Activated CD8-positive, alpha-beta memory T cell treated with anti-CD3 and anti-CD28 coated beads for 24 hours (primary cell): ENCODE data around the gene MED16.
"Not testable (repeated sequence)": the region's sequence is repeated elsewhere in the genome, so short reads cannot be mapped to it uniquely, and the experiment has no call there.

Experiments
- DNase-seq: peaks from one replicate; pipeline ENCODE4 v3.0.0-alpha.2; 2020

The MED16 gene

GRCh38 chr19:870963-871401 lies 22.0 kb downstream of the MED16 start:
- DNase-seq: no peak

- no peak for DNase-seq
These were observed 22.7 kb downstream of the MED16 start for GRCh38 chr19:870314-870713.

GRCh38 chr19:869245-870177 lies 23.5 kb downstream of the MED16 start:
- DNase-seq: no peak

GRCh38 chr19:868458-869244 lies 24.3 kb downstream of the MED16 start:
- no peak for DNase-seq

DNA sequence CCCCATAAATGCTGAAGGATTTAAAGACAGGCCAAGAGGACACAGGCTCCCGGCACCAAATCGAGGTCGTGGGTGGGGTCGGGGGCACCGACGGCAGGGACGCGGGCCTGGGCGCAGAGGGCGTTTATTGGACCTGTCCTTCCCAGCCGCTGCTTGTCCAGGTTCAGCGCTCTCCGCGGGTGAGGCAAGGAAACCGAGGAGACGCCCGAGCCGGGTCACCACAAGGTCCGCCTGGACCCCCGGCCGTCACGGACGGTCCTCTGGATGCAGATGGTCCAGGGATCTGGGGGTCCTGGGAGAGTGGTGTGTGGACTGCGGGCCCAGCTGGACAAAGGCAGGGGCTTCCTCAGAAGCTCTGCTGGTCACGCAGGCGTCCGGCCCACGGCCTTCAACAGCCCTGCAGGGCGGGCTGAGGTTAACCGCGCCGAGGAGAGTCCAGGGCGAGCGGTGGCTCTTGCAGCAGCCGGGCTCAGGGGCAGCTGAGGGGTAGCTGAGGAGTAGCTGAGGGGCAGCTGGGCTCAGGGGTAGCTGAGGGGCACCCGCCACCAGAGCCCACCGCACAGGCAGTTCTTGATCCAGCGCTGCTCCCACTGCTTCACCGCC lies 25.0 kb downstream of the MED16 start:
- DNase-seq: no peak

DNA sequence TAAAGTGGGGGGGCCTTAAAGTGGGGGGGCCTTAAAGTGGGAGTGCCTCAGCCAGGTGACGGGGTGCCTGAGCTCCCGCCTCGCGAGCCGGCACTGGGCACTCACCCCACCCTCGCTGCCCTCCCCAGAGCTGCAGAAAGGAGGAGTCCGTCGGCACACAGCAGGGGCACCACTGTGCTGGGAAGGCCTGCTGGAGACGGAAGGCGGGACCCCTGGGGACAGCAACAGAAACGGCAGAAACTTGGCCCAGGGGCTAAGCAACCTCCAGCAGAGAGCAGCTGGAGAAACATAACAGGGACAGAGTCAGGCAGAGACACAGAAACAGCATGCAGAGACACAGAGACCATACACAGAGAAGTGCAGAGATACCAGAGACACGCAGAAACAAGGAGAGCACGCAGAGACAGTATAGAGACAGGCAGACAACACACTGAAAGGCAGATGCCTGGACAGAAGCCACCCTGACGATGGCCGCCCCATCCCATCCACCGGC lies 25.6 kb downstream of the MED16 start:
- DNase-seq: no peak

DNA sequence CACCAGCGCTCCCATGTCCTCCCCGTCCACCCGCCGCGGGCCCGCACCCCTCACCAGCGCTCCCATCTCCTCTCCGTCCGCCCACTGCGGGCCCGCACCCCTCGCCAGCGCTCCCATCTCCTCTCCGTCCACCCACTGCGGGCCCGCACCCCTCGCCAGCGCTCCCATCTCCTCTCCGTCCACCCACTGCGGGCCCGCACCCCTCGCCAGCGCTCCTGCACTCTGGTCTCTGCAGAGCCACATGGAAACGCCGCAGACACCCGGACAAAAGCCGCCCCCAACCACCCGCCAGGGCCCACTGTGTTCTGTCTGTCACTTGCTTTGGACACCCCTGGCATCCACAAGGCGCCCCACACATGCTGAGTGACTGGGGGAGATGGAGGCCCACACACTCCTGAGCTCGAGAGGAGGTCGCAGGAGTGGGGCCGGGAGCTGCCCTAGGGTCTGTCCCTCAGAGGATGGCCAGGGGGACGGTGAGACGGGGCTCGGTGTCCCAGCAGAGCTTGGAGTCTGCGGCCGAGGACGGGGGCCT lies 26.2 kb downstream of the MED16 start:
- DNase-seq: no peak

DNA sequence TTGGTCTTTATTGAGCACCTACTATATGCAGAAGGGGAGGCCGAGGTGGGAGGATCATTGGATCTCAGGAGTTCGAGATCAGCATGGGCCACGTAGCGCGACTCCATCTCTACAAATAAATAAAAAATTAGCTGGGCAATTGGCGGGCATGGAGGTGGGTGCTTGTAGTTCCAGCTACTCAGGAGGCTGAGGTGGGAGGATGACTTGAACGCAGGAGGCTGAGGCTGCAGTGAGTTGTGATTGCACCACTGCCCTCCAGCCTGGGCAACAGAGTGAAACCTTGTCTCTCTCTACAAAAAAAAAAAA lies 29.7 kb downstream of the MED16 start:
- no peak for DNase-seq

DNA sequence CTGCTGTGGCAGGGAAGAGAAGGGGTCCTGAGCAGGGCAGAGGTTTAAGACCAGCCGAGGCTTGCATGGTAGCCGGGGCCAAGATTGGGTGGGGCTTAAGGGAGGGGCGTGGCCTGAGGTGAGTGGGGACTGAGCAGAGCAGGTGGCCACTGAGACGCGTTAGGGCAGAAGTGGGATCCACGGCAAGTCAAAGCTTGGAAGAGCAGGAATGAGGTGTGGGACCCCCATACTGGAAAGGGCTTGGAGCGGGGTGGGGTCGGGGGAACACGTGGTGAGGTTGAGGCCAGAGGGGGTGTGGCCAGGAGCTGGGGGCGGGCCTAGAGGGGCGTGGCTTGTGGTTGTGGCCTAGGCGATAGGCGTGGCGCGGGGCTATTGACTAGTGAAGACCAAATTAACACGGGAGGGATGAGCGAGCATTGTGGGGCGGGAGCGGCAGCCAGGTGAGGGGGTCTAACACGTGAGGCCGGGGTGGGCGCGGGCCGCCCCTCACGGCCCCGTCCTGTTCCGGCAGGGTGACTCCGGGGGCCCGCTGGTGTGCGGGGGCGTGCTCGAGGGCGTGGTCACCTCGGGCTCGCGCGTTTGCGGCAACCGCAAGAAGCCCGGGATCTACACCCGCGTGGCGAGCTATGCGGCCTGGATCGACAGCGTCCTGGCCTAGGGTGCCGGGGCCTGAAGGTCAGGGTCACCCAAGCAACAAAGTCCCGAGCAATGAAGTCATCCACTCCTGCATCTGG lies 30.2 kb downstream of the MED16 start:
- DNase-seq: peak; percentile 90

DNA sequence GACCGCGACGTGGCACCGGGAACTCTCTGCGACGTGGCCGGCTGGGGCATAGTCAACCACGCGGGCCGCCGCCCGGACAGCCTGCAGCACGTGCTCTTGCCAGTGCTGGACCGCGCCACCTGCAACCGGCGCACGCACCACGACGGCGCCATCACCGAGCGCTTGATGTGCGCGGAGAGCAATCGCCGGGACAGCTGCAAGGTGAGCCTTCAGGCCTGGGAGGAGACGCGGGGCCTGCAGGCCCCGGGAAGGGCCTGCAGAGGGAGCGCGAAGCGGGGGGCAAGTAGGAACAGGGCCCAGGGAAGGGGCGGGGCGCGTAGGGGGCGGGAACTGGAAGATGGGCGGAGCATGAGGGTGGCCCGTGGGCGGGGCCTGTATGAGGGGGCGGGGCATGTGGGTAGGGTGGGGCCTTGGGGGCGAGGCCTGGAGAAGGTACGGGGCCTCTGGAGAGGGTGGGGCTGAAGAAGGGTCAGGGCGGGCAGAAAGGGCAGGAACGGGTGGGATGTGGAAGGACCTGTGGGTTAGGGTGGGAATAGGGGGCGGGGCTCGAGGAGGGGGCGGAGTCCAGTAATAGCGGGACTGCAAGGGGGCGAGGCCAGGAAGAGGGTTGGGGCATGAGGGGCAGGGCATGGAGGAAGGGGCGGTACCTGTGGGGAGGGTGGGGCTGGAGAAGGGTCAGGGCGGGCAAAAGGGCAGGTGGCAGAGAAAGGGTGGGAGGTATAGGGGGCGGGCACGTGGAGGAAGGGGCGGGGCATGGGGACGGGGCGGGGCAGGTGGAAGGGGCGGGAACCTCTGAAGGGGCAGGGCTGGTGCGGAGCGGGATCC lies 31.0 kb downstream of the MED16 start:
- peak; percentile 87 for DNase-seq

DNA sequence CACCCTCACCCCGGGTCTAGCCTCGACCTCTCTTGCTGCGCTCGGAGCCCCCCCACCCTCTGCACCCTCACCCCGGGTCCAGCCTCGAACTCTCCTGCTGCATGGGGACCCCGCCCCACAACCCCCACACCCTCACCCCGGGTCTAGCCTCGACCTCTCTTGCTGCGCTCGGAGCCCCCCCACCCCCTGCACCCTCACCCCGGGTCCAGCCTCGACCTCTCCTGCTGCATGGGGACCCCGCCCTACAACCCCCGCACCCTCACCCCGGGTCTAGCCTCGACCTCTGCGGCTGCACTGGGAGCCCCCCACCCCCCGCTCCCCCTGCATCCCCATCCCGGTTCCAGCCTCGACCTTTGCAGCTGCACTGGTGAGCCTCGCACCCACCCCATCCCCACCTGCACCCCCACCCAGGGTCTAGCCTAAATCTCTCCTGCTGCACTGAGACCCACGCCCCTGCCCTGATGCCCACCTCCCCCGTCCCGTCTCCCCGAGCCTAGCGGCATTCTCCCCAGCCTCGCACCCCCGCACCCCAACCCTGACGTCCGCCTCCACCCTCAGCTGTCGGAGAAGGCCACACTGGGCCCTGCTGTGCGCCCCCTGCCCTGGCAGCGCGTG lies 31.7 kb downstream of the MED16 start:
- DNase-seq: no peak

GRCh38 chr19:858868-859843 lies 33.8 kb downstream of the MED16 start, which contains the start of gene CFD:
Gene CFD (plus strand): TSS chr19:859664. CDS start chr19:859690, 26 bp downstream.
- DNase-seq: no peak

DNA sequence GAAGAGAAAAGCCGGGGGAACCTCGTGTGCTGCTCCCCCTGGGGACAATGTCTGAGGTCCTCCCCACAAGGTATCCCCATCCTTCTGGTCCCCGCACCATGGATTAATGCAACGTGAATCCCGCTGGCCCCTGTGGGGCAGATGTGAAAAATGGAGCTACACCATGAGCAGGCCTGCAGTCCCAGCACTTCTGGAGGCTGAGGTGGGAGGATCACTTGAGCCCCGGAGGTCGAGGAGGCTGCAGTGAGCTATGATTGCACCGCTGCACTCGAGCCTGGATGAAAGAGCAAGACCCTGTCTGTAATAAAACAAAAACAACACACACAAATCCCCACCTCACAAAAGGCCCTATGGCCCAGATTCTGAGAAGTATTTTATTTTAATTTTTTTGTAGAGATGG lies 34.7 kb downstream of the MED16 start:
- no peak for DNase-seq

DNA sequence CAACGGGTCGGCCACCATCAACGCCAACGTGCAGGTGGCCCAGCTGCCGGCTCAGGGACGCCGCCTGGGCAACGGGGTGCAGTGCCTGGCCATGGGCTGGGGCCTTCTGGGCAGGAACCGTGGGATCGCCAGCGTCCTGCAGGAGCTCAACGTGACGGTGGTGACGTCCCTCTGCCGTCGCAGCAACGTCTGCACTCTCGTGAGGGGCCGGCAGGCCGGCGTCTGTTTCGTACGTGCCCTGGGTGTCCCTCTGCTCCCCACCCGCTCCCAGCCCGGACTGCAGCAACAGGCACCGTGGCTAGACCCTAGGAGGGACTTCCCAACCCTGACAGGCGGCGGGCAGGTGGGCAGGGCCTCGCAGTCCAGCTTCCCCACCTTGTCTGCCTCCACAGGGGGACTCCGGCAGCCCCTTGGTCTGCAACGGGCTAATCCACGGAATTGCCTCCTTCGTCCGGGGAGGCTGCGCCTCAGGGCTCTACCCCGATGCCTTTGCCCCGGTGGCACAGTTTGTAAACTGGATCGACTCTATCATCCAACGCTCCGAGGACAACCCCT lies 37.3 kb downstream of the MED16 start:
- no peak for DNase-seq

GRCh38 chr19:855142-855541 lies 37.8 kb downstream of the MED16 start:
- DNase-seq: no peak

DNA sequence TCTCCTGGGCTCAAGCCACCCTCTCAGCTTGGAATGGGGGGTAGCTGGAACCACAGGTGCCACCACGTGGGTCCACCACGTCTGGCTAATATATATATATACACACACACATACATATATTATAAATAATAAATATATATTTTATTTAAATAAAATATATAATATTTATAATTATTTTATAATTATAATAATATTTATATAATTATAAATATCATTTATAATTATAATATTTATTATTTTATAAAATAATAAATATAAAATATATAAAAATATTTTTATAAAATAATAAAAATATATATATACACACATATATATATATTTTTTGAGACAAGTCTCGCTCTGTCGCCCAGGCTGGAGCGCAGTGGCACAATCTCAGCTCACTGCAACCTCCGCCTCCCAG lies 38.4 kb downstream of the MED16 start:
- no peak for DNase-seq

- not testable (repeated sequence) for DNase-seq
These were observed 39.3 kb downstream of the MED16 start for GRCh38 chr19:853614-854220.

DNA sequence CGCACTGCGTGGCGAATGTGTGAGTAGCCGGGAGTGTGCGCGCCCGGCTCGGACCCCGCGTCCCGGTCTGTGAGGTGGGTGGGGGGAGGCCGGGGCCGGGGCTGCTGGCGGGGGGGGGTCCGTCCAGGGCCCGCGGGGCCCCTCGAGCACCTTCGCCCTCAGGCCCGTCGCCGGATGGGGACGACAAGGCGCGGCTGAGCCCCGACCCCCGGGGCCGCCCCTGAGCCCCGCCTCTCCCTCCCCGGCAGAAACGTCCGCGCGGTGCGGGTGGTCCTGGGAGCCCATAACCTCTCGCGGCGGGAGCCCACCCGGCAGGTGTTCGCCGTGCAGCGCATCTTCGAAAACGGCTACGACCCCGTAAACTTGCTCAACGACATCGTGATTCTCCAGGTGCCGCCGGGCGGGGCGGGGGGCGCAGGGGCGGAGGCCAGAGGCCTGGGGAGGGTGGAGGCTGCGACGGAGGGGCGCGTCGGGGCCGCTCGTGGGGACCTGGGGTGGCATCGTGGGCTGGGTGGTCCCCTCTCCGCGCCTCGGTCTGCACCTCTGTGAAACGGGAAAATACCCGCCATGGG lies 39.9 kb downstream of the MED16 start:
- DNase-seq: no peak
